ENCODE results near the gene PCGF6.
"Not testable (repeated sequence)": the region's sequence is repeated elsewhere in the genome, so short reads cannot be mapped to it uniquely, and the experiment has no call there.

Gene PCGF6

DNA sequence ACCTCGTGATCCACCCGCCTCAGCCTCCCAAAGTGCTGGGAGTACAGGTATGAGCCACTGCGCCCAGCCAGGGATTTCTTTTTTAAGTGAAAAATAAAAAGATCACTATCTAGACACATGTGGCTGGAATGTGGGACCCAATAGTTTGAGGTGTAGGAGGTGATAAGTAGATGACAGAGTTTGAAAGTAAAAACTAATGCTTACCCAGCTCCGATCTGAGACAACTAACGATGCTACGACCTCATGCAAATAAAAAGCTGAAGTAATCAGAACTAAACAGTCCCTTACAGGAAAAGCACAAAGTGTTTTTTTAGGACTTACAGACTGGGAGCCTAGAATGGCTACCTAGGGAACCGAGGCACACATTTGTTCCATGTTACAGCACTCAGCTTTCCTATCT is 23.0 kb downstream of the PCGF6 start:
- DNase-seq (ENCODE audit: low read depth in 3 of 3), result no peak

DNA sequence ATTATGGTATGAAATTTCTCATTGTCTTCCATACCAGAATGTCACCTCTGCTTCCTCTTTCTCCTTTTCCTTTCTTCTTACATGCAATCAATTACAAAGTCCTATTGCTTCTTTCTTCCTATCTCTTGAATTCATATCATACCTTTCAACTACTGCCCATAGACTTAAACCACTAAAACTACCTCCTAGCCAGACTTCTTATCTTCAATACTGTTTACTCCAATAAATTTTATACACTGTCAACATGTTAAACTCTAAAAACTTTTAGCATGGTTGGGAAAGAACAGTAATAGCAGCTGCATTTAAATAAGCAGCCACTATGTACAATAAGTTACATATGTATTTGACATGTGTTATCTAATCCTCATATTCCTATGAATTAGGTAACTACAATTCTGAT is 34.9 kb downstream of the PCGF6 start:
- DNase-seq (ENCODE audit: low read depth in 3 of 3), result no peak

DNA sequence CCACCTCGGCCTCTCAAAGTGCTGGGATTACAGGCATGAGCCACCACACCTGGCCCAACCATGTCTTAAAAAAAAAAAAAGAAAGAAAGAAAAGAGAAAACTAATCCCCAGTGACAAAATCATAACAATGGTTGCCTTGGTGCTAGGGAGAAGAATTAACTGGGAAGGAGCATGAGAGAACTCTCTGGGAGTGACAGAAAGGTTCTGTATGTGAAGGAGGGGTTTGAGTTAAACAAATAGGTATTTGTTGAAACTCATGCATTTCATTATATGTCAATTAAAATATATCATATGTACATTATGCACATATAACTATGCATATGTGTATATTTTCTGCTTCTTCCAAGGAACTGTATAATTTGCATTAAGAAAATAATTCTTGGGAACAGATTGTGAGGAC is 40.7 kb downstream of the PCGF6 start:
- DNase-seq (ENCODE audit: low read depth in 3 of 3), result no peak

DNA sequence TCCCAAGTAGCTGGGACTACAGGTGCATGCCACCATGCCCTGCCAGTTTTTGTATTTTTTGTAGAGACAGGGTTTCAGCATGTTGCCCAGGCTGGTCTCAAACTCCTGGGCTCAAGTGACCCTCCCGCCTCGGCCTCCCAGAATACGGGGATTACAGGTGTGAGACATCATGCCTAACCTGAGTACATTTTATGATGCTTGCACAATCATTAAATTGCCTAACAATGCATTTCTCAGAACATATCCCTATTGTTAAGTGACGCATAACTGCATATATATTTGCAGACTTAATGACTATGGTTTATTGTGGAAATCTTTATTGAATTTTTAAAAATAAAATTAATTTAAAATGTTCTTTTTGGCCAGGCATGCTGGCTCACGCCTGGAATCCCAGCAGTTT is 43.3 kb downstream of the PCGF6 start:
- no peak for DNase-seq (ENCODE audit: low read depth in 3 of 3)

DNA sequence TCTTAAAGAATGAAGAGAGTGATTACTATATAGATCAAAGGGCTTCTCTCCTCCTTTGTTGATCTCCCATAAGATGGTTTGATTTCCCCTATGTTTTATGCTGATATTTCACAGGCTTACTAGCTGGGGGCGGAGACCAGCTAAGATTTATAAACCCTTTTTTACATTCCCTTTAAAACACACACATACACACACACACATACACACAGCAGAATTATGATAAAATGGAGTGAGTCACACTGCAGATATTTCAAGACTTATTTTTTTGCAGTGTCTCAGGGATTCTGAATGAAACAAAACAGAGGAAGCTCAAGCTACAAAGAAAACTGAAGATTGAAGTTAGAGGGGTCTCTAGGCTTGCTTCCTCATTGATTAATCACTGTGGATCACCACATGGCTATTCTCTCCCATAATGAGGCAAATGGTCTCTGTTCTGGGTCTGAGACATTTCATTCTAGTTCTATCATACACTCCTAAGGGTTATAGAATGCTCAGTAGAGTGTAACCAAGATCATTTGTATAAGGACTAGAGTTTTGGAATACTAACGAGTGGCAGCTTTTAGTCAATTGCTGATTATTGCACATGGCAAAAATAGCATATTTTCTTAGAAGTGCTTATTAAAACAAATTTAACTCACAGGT is 55.4 kb downstream of the PCGF6 start:
- no peak for DNase-seq (ENCODE audit: low read depth in 3 of 3)

DNA sequence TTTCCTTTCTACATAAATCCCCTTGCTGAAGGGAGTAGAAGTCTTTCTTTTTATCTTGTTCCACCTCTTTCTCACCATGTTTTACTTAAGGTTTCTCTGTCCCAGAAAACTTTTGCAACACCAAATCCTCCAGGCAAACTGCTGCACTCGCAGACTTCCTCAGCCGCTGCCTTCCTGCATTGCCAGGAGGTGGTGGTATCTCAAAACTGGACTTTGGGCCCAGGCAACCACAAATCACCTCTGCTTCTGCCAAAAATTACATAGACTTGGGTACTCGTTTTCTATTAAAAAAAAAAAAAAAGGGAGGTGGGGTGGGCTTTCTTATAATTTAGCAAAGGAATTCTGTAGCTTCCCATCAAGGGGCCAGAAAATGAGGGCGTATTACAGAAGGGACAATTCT is 59.4 kb downstream of the PCGF6 start:
- no peak for DNase-seq (ENCODE audit: low read depth in 3 of 3)

DNA sequence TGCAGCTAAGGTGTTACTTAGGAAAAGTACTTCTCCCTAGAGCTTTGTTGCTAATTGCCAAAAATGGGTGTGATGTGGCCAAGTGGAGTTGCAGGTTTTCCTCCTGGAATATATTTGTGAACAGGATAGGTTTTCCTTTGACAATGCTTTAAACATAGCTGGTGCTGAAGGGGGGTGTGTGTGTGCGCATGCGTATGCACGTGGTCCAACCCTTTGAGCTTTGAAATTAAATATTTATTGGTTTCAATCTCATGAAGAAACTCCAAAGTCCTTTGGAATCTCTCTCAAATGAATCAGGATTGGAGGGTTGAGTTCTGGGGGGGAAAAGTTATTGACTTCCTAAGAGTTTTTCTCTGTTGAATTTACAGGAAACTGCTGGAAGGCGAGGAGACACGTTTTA is 62.9 kb downstream of the PCGF6 start:
- no peak for DNase-seq (ENCODE audit: low read depth in 3 of 3)

DNA sequence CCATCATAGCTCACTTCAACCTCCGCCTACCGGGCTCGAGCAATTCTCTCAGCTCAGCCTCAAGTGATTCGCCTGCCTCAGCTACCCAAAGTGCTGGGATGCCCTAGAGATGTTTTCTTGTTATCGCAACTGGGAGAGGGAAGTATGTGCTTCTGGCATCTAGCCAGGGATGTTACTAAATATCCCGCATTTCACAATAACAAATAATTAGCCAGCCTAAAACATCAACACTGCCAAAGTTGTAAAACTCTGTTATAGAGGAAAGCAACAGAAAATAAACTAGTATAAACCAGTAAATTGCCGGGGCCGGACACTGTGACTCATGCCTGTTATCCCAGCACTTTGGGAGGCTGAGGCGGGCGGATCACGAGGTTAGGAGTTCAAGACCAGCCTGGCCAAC is 66.8 kb downstream of the PCGF6 start:
- DNase-seq (ENCODE audit: low read depth in 3 of 3), result no peak

DNA sequence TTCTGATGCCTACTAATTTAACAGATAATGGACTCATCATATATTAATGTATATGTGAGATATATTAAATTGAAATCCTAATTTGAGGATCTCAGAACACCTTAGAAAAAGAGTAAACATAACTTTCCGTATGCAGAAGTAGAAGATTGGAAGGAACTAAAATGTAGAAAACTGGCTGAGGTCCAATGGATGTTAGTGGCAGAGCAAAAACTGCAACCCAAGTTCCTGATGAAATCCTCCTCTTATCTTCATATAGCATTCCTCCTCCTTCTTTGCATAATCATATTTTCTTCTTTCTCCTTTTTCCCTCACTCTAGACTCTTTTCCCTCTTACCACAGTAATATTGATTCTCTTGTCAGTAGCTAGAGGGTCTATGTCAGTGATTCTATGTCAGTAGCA is 68.0 kb downstream of the PCGF6 start:
- DNase-seq (ENCODE audit: low read depth in 3 of 3), result no peak

DNA sequence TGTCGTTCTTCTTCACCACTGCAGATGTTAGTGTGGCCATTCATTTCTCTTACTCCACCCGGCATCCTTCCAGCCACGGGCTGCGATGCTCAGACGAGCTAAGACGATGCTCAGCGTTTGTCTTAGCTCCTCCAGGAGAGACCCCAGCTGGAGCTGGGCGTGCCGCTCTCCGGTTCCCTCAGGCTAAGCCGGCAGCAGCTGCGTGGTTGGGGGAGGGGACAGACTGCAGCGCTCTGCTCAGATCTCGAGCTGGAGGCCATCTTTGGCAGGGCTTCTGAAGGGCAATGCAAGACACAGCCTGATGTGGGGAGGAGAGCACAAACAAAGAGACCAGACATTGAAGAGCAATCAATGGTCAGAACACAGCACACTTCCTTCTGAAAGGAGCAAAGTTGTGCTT is 69.2 kb downstream of the PCGF6 start:
- DNase-seq (ENCODE audit: low read depth in 3 of 3), result no peak

DNA sequence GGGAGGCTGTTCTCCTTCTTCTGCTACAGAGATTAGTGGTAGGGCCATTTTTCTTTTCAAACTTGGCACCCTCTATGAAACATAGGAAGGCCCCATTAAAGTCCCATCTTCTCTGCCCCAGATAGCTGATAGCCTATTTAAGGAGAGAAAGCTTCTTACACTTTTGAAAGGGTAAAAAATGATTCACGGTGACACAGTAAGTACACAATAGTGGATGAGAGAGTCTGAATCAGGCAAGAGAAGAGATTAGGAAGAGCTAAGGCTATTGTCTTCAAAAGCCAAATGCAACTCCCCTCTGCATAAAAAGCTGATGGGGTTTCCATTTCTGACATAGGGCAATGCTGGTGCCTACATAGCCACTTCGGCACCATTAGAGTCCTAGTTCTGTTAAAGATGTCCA is 70.4 kb downstream of the PCGF6 start:
- DNase-seq (ENCODE audit: low read depth in 3 of 3), result no peak

DNA sequence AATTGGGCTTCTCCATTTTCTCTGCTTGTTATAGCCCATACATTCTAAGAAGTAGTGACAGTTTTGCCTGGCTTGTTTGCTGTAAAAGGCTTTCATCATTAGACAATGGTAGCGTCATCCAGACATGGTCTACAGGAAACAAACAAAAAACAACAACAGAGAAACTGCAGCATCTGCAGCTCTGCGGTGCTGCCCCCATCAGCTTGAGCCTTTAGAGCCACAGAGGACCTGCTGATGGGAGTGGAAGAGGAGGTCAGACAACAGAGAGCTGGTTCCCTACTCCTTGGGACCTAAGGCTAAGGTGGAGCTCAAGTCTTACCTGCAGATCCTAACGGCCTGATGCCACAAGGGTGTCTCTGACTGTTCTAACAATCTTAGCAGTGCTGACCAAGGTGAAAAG is 70.9 kb downstream of the PCGF6 start:
- DNase-seq (ENCODE audit: low read depth in 3 of 3), result no peak

DNA sequence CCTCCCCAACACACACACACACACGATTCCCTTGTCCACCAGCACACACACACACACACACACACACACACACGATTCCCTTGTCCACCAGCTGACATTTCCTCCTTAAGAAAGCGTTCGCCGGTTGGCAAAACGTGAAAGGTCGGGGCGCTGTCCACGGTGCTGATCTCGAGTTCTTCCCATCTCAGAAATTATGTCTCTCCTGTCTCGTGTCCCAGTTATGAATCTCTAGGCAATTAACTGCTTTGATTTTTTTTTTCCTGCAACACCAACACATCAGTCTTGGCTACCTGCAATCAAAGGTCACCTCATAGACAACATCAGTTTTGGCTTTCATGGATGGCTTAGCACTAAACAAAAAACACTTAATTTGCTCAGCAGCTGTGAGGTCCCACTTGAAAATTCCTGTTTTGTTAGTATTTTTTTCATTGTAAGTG is 72.1 kb downstream of the PCGF6 start:
- DNase-seq (ENCODE audit: low read depth in 3 of 3), result no peak

DNA sequence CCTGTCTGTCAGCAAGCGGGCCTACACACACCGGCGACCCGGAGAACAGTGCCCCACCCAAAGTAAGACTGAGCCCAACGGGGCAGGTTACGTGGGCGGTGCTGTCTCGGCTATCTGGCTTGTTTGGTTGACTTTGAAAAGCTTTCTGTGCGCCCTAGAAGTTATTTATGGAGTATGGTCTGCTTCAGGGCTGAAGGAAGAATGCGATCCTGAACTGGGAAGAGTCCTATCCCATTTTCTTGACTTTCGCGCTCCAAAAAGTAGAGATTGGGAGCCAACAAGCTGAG is 72.5 kb downstream of the PCGF6 start:
- no peak for DNase-seq (ENCODE audit: low read depth in 3 of 3)

DNA sequence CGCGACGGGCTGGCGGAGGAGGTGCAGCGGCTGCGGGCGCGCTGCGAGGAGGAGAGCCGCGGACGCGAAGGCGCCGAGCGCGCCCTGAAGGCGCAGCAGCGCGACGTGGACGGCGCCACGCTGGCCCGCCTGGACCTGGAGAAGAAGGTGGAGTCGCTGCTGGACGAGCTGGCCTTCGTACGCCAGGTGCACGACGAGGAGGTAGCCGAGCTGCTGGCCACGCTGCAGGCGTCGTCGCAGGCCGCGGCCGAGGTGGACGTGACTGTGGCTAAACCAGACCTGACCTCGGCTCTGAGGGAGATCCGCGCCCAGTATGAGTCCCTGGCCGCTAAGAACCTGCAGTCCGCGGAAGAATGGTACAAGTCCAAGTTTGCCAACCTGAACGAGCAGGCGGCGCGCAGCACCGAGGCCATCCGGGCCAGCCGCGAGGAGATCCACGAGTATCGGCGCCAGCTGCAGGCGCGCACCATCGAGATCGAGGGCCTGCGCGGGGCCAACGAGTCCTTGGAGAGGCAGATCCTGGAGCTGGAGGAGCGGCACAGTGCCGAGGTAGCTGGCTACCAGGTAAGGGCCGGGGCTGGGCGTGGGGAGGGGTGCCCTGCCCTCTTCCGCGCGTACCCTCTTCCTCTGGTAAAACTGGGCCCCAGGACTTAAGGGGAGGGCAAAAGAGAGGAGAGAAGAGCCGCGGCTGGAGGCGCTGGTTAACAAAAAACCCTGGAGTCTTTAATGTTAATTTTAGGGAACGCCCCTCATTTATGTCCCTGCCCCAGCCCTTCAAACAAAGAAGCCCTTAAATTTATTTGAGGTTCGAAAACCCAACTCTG is 73.0 kb downstream of the PCGF6 start:
- no peak for DNase-seq (ENCODE audit: low read depth in 3 of 3)

DNA sequence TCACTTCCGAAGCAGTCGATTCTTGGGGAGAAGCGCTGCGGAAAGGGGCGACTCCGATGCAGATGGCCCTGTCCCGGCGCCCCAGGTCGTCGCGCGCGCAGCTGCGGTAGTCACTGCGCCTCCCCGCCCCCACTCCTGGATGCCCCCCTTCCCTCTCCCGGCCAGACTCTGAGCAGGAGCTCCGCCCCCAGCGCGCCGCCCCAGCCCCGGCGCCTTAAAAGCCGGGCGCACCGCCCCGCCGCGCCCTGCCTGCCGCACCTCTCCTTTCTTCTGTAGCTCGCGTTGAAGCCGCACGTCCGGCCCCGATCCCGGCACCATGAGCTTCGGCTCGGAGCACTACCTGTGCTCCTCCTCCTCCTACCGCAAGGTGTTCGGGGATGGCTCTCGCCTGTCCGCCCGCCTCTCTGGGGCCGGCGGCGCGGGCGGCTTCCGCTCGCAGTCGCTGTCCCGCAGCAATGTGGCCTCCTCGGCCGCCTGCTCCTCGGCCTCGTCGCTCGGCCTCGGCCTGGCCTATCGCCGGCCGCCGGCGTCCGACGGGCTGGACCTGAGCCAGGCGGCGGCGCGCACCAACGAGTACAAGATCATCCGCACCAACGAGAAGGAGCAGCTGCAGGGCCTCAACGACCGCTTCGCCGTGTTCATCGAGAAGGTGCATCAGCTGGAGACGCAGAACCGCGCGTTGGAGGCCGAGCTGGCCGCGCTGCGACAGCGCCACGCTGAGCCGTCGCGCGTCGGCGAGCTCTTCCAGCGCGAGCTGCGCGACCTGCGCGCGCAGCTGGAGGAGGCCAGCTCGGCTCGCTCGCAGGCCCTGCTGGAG is 73.8 kb downstream of the PCGF6 start, which contains the start of gene INA:
INA (plus strand) TSS at position 243 of the 817 bp plus-strand sequence; CDS start at position 317, 74 bp downstream.
- no peak for DNase-seq (ENCODE audit: low read depth in 3 of 3)

DNA sequence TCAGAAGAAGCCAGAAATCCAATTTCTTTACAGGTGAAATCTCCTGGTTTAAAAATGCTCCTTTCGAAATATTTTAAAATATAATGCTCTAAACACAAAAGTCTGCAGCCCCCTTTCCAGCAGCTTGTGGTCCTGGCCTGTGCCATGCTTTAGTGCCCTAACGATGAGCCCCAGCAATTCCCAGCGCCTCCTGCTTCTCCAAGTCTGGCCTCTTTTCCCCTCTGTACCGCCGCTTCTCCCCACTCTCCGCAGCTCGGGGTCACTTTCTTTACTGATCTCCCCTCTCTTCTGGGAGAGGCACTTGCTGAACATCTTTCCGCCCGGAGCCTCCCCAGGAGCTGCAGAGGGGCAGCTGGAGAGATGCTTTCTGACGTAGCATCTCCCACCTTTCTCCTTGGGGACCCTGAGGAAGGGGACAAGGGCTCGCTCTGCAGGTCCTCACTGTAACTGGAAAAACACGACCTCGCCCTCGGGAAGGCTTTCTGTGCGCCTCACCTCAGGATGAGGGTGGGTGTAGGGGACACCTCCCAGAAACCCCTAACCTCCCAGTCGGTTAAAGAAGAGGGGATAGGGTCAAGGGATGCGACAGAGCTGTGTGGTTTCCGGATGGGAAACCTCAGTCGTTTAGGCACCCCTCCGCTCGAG is 74.6 kb downstream of the PCGF6 start:
- DNase-seq (ENCODE audit: low read depth in 3 of 3), result no peak

DNA sequence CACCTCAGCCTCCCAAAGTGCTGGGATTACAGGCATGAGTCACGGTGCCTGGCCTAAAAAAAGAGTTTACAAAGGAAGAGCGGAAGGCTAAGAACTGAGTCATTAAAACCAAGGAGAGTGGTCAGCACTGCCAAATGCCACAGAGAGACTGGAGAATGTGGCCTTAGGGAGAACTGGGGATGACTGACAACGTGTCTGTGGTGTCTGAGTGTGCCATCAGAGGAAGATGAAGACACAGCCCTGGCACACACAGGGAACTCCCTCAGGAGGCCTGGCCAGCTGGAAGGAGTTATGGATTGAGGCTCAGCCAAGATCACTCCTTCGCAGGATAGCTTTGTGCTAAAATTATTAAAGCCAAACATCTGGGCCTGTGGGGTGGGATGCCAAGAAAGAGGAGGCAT is 77.9 kb downstream of the PCGF6 start:
- no peak for DNase-seq (ENCODE audit: low read depth in 3 of 3)

DNA sequence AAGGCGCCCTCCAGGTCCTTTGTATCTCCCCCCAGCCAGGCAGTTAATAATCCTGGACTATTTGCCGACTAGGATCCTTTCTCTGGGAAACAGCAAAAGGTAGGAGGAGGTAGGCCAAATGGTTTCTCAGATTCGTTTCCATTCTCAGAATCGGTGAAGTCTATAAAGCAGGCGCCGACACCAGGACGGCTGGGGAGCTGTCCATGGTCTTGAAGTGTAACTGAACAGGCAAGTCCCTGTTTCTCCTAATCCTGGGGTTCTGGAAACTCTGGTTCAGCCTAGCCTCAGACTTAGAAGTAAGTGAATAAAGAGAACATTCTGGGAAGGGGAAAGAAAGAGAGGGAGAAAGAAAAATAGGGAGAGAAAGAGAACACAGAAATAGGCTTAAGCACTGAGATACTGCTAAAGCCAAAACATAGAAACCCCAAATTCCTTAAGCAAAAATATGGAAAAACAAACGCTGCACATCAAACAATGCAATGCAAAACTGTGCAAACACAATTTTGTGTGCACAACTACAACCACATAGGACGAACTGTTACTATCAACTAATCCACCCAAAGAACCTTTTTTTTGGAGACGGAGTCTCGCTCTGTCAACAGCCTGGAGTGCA is 85.1 kb downstream of the PCGF6 start:
- no peak for DNase-seq (ENCODE audit: low read depth in 3 of 3)

DNA sequence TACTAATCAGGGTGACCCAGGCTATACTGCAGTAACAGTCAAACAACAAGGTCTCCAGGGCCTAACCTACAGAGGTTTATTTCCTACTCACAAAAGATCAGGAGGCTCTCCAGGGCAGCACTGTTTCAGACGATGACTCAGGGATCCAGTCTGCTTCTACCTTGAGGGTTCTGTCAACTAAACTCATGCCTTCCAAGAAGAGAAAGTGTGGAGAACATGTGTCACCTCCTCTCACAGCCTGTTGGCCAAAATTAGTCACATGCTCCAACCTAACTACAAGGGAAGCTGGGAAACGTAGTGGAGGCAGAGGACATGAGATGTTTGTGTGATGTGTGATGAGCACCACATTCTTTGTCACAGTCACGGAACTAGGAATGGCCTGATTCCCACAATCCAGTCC is 88.7 kb downstream of the PCGF6 start:
- DNase-seq (ENCODE audit: low read depth in 3 of 3), result no peak

DNA sequence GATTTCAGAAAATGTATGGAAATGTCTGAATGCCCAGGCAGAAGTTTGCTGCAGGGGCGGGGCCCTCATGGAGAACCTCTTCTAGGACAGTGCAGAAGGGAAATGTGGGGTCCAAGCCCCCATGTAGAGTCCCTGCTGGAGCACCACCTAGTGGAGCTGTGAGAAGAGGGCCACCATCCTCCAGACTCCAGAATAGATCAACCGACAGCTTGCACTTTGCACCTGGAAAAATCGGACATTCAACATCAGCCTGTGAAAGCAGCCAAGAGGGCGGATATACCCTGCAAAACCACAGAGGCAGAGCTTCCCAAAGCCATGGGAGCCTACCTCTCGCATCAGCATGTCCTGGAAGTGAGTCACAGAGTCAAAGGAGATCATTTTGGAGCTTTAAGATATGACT is 91.0 kb downstream of the PCGF6 start:
- no peak for DNase-seq (ENCODE audit: low read depth in 3 of 3)

DNA sequence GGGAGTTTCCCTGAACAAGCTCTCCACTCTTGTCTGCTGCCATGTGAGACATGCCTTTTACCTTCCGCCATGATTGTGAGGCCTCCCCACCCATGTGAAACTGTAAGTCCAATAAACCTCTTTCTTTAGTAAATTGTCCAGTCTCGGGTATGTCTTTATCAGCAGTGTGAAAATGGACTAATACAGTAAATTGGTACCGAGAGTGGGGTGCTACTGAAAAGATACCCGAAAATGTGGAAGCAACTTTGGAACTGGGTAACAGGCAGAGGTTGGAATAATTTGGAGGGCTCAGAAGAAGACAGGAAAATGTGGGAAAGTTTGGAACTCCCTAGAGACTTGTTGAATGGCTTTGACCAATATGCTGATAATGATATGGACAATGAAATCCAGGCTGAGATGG is 92.0 kb downstream of the PCGF6 start:
- DNase-seq (ENCODE audit: low read depth in 3 of 3), result not testable (repeated sequence)
